ENCODE results near the gene FGF12.

FGF12 gene

GRCh38 chr3:192675958-192676649, 51.2 kb downstream of the FGF12 start:
- ATAC-seq = no peak
- TF ChIP-seq TCF4 (CRISPR knock-in tag; IDR thresholded peaks at IDR 0.05; ENCODE audit: borderline replicate concordance) (no peak), TSHZ2 (CRISPR knock-in tag; IDR thresholded peaks at IDR 0.05) (no peak), POU6F1 (CRISPR knock-in tag; IDR thresholded peaks at IDR 0.05; ENCODE audit: borderline replicate concordance, low read depth) (no peak), PATZ1 (CRISPR knock-in tag; IDR thresholded peaks at IDR 0.05; ENCODE audit: borderline replicate concordance) (no peak), BACH2 (CRISPR knock-in tag; IDR thresholded peaks at IDR 0.05; ENCODE audit: borderline replicate concordance) (no peak), CREB5 (CRISPR knock-in tag; IDR thresholded peaks at IDR 0.05; ENCODE audit: low read depth) (no peak), ESRRG (CRISPR knock-in tag; IDR thresholded peaks at IDR 0.05) (no peak), ZFP30 (CRISPR knock-in tag; IDR thresholded peaks at IDR 0.05) (no peak), RARB (CRISPR knock-in tag; IDR thresholded peaks at IDR 0.05) (no peak), ZC3H10 (CRISPR knock-in tag; IDR thresholded peaks at IDR 0.05) (no peak), ZNF8 (CRISPR knock-in tag; IDR thresholded peaks at IDR 0.05) (no peak)

- ATAC-seq = no peak
- no peak for TF ChIP-seq POU6F1 (CRISPR knock-in tag; IDR thresholded peaks at IDR 0.05; ENCODE audit: borderline replicate concordance, low read depth)
- TF ChIP-seq ZNF565 (CRISPR knock-in tag; conservative IDR thresholded peaks at IDR 0.05; ENCODE audit: low read depth) = no peak
- no peak for TF ChIP-seq ZNF70 (CRISPR knock-in tag; IDR thresholded peaks at IDR 0.05)
- no peak for TF ChIP-seq CREB5 (CRISPR knock-in tag; IDR thresholded peaks at IDR 0.05; ENCODE audit: low read depth)
- TF ChIP-seq SNAI2 (CRISPR knock-in tag; IDR thresholded peaks at IDR 0.05) = no peak
- TF ChIP-seq ZFP3 (CRISPR knock-in tag; IDR thresholded peaks at IDR 0.05) = no peak
- no peak for TF ChIP-seq ARNTL (CRISPR knock-in tag; IDR thresholded peaks at IDR 0.05; ENCODE audit: borderline replicate concordance, low read depth)
- TF ChIP-seq RARB (CRISPR knock-in tag; IDR thresholded peaks at IDR 0.05) = no peak
- TF ChIP-seq BACH2 (CRISPR knock-in tag; IDR thresholded peaks at IDR 0.05; ENCODE audit: borderline replicate concordance) = no peak
- no peak for TF ChIP-seq CSDC2 (CRISPR knock-in tag; IDR thresholded peaks at IDR 0.05)
- no peak for TF ChIP-seq PATZ1 (CRISPR knock-in tag; IDR thresholded peaks at IDR 0.05; ENCODE audit: borderline replicate concordance)
- no peak for TF ChIP-seq TOX (CRISPR knock-in tag; IDR thresholded peaks at IDR 0.05; ENCODE audit: borderline replicate concordance)
- no peak for TF ChIP-seq PPARA (CRISPR knock-in tag; IDR thresholded peaks at IDR 0.05; ENCODE audit: borderline replicate concordance)
- no peak for TF ChIP-seq CSRNP3 (CRISPR knock-in tag; IDR thresholded peaks at IDR 0.05)
- TF ChIP-seq ISL1 (CRISPR knock-in tag; IDR thresholded peaks at IDR 0.05) = no peak
- TF ChIP-seq OSR1 (CRISPR knock-in tag; IDR thresholded peaks at IDR 0.05) = no peak
- no peak for TF ChIP-seq ZFP30 (CRISPR knock-in tag; IDR thresholded peaks at IDR 0.05)
- TF ChIP-seq ESRRG (CRISPR knock-in tag; IDR thresholded peaks at IDR 0.05) = no peak
Measured at GRCh38 chr3:192655628-192656027, 71.7 kb downstream of the FGF12 start.
